Measurements from ENCODE around the gene ENAH.

DNA sequence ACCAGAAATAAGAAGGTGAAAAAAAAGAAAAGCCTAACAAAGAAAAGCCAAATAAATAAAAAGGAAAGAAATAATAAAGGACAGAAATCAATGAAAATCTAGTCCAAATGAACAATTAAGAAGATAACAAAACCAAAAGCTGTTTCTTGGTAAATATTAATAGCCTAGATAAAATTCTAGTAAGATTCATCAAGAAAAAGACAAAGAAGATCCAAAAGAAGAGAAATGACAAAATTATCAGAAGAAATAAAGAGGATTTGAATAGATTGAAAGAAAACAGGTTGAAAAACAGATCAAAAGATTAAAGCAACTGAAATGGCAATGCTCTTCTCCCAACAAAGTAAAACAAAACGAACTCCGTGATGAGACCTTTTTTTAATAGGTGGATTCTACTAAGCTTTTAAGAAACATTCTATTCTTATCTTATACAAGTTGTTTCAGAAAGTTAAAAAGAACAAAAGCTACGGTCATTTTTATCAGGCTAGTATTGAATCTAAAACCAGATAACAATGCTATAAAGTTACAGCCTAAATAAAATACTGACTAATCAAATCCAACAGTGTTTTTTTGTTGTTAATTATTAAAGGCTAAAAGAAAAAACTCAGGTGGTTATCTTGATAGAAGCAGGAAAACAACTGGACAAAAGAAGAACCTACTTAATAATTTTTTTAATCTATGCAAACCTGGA lies 50.9 kb downstream of the ENAH start:
- TF ChIP-seq, protein P1, sequence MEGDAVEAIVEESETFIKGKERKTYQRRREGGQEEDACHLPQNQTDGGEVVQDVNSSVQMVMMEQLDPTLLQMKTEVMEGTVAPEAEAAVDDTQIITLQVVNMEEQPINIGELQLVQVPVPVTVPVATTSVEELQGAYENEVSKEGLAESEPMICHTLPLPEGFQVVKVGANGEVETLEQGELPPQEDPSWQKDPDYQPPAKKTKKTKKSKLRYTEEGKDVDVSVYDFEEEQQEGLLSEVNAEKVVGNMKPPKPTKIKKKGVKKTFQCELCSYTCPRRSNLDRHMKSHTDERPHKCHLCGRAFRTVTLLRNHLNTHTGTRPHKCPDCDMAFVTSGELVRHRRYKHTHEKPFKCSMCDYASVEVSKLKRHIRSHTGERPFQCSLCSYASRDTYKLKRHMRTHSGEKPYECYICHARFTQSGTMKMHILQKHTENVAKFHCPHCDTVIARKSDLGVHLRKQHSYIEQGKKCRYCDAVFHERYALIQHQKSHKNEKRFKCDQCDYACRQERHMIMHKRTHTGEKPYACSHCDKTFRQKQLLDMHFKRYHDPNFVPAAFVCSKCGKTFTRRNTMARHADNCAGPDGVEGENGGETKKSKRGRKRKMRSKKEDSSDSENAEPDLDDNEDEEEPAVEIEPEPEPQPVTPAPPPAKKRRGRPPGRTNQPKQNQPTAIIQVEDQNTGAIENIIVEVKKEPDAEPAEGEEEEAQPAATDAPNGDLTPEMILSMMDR (IDR thresholded peaks at IDR 0.05), result no peak
- no peak for TF ChIP-seq POLR2A (IDR thresholded peaks at IDR 0.05)
